Panc1 (cell line): ENCODE data around the gene EPN1. TPM values are rescaled to one million over a fixed set of nuclear protein-coding genes. Genes with fewer than 3 reads are reported as not detected.

Experiments
- ATAC-seq: fragments of 200-7000 bp; cut with Tn5 transposase; 2 replicates; pipeline ENCODE4 v1.9.1; 2020; ENCODE audit warnings: mild to moderate bottlenecking, moderate library complexity
- BruUV-seq: library from RNA; stranded (reverse); fragments of 400-500 nt; replicated peaks from 2 replicates; lab custom pipeline; 2021; lab: Mats Ljungman, UMichigan
- CTCF ChIA-PET: fragments of 300-600 bp; sonication (Branson Sonifier 250); formaldehyde crosslinking; loops from one replicate; lab custom pipeline; 2022; ENCODE audit warnings: antibody characterized with exemption; lab: Charles Lee
- POLR2A ChIA-PET: fragments of 300-600 bp; sonication (Branson Sonifier 250); formaldehyde crosslinking; loops from one replicate; lab custom pipeline; 2022; ENCODE audit warnings: antibody characterized with exemption; lab: Charles Lee
- DNase-seq: peaks from one replicate; pipeline ENCODE4 v3.0.0-alpha.2; 2010; ENCODE audit warnings: low read depth, low spot score
- H3K27ac ChIP-seq: 2 replicates; pipeline ENCODE4 v1.5.1; 2011; ENCODE audit warnings: mild to moderate bottlenecking, low read length, inconsistent platforms
- H3K27me3 ChIP-seq: fragments of 200-500 bp; sonication (Bioruptor generic); 2 replicates; pipeline ENCODE4 v1.6.0; 2014; ENCODE audit warnings: low read length, inconsistent platforms; ENCODE audit not compliant: control insufficient read depth, insufficient read depth
- H3K36me3 ChIP-seq: fragments of 200-500 bp; sonication (Bioruptor generic); 2 replicates; pipeline ENCODE4 v1.5.1; 2014; ENCODE audit warnings: inconsistent platforms, mild to moderate bottlenecking, low read length, moderate library complexity; ENCODE audit not compliant: control insufficient read depth, insufficient read depth
- H3K4me1 ChIP-seq: 2 replicates; pipeline ENCODE4 v1.5.1; 2011; ENCODE audit warnings: inconsistent platforms, mild to moderate bottlenecking, low read length, moderate library complexity; ENCODE audit not compliant: control insufficient read depth, insufficient read depth
- H3K4me3 ChIP-seq, 2 experiments: 2 replicates each; pipeline ENCODE4 v1.5.1; 2011 to 2012; ENCODE audit warnings: low read depth in 2 of 2, low read length in 2 of 2, mild to moderate bottlenecking in 2 of 2, inconsistent platforms in 1 of 2, moderate library complexity in 1 of 2
- H3K9me3 ChIP-seq: fragments of 200-500 bp; sonication (Bioruptor generic); 2 replicates; pipeline ENCODE4 v1.5.1; 2014; ENCODE audit warnings: low read depth, mild to moderate bottlenecking, inconsistent platforms, low read length, moderate library complexity; ENCODE audit not compliant: control insufficient read depth, insufficient read depth
- CTCF ChIP-seq: fragments of 450-650 bp; IDR thresholded peaks from 2 replicates; pipeline ENCODE4 v1.5.1; 2017; ENCODE audit warnings: mild to moderate bottlenecking
- POLR2AphosphoS5 ChIP-seq: IDR thresholded peaks from 2 replicates; pipeline ENCODE4 v1.6.1; 2012; ENCODE audit warnings: mild to moderate bottlenecking, low read depth, low read length, moderate library complexity
- REST ChIP-seq, 2 experiments: IDR thresholded peaks; 2 replicates each; pipeline ENCODE4 v1.6.1; 2011 to 2012; ENCODE audit warnings: low read depth in 2 of 2, control low read depth in 1 of 2, low read length in 1 of 2, mild to moderate bottlenecking in 1 of 2, moderate library complexity in 1 of 2; ENCODE audit not compliant: insufficient read depth in 1 of 2
- SIN3A ChIP-seq: IDR thresholded peaks from 2 replicates; pipeline ENCODE4 v1.6.1; 2012; ENCODE audit warnings: low read depth, mild to moderate bottlenecking, low read length, moderate library complexity, borderline replicate concordance; ENCODE audit not compliant: insufficient read depth
- TCF7L2 ChIP-seq: IDR thresholded peaks from 2 replicates; pipeline ENCODE4 v1.6.1; 2011; ENCODE audit warnings: mild to moderate bottlenecking, low read depth, low read length, inconsistent platforms
- in situ Hi-C: cut with HindIII; loops from 2 replicates; pipeline ENCODE4 v1.10.0; 2016; ENCODE audit warnings: low sequenced_read_pairs, low pct_unique_long_range_greater_than_20kb
- intact Hi-C: fragments of 100-400 bp; cut with micrococcal nuclease; formaldehyde crosslinking; loops from one replicate; pipeline ENCODE4 v1.10.0; 2022; ENCODE audit not compliant: unreplicated experiment
- total RNA-seq: library from RNA; stranded (reverse); gene quantifications from one replicate; pipeline ENCODE4 v1.2.1, GENCODE V29; 2021; ENCODE audit not compliant: unreplicated experiment

Gene EPN1
- total RNA-seq, 1 experiment from 2014 or later, result 361 TPM

GRCh38 chr19:55675661-55676354 is 782 bp downstream of the EPN1 start:
- peak overlapping the region; percentile 96 for H3K27ac ChIP-seq
- no TSS peak for BruUV-seq
- H3K4me1 ChIP-seq, result peaks cover 65% of the 10 kb centered on the region
- TF ChIP-seq POLR2AphosphoS5 (no peak), CTCF (no peak), SIN3A (no peak), TCF7L2 (no peak), REST (IDR thresholded peaks at IDR 0.05; ENCODE audit: insufficient read depth in 1 of 2, low read depth in 2 of 2, low read length in 1 of 2) (no peak)
- H3K36me3 ChIP-seq, result peaks cover 26% of the 10 kb centered on the region
- POLR2A ChIA-PET, result no interaction called here
- H3K27me3 ChIP-seq, result no peaks in the 10 kb centered on the region
- CTCF ChIA-PET, result no interaction called here
- H3K4me3 ChIP-seq, result peak overlapping the region; percentile 64 to 94
- in situ Hi-C loops (no loop called here), intact Hi-C loops (no loop called here)
- DNase-seq, result no peak
- no peak for ATAC-seq
- no peaks in the 10 kb centered on the region for H3K9me3 ChIP-seq

GRCh38 chr19:55676383-55676782 is 1.4 kb downstream of the EPN1 start:
- TSS peak; percentile 66 for BruUV-seq
- Histone ChIP-seq H3K27ac (peak overlapping the region; percentile 96), H3K4me3 (peak overlapping the region; percentile 64 to 94), H3K36me3 (peaks cover 26% of the 10 kb centered on the region), H3K4me1 (peaks cover 59% of the 10 kb centered on the region), H3K9me3 (no peaks in the 10 kb centered on the region), H3K27me3 (no peaks in the 10 kb centered on the region)
- POLR2A ChIA-PET, result no interaction called here
- DNase-seq, result no peak
- no peak for ATAC-seq
- CTCF ChIA-PET, result no interaction called here
- in situ Hi-C loops, result no loop called here
- TF ChIP-seq POLR2AphosphoS5, result no peak
- TF ChIP-seq TCF7L2, result no peak
- TF ChIP-seq SIN3A, result no peak
- no peak for TF ChIP-seq REST (IDR thresholded peaks at IDR 0.05; ENCODE audit: insufficient read depth in 1 of 2, low read depth in 2 of 2, low read length in 1 of 2)
- no peak for TF ChIP-seq CTCF
- intact Hi-C loops, result no loop called here
